ENCODE measurements around the gene HSP90AB1.

GRCh38 chr6:44264154-44265006, 17.5 kb downstream of the HSP90AB1 start:
- TF ChIP-seq CTCF (IDR thresholded peaks at IDR 0.05; ENCODE audit: low read depth, low read length) (no peak; the same call in 1 of the 2 replicates), EZH2phosphoT487 (IDR thresholded peaks at IDR 0.05; ENCODE audit: low read depth) (no peak)
